ENCODE results near the gene DNAJC21.
"Not testable (repeated sequence)": the region's sequence is repeated elsewhere in the genome, so short reads cannot be mapped to it uniquely, and the experiment has no call there.

Gene DNAJC21

GRCh38 chr5:34923694-34924461 is 5.5 kb upstream of the DNAJC21 start:
- DNase-seq: peak; percentile 37 to 57

- no peak for DNase-seq
Observed at GRCh38 chr5:34924462-34924765, 4.9 kb upstream of the DNAJC21 start.

- DNase-seq: peak in 1 of 2 donors; percentile 9
Observed at GRCh38 chr5:34926318-34926888, 3.0 kb upstream of the DNAJC21 start.

GRCh38 chr5:34927785-34928184 is 1.6 kb upstream of the DNAJC21 start:
- DNase-seq: no peak

- DNase-seq: peak; percentile 41 to 88
Observed at GRCh38 chr5:34928267-34928666, 1.1 kb upstream of the DNAJC21 start.

- peak; percentile 75 to 87 for DNase-seq
Observed at GRCh38 chr5:34929720-34930461, 532 bp downstream of the DNAJC21 start.

GRCh38 chr5:34930462-34930844 is 1.1 kb downstream of the DNAJC21 start:
- no peak for DNase-seq

GRCh38 chr5:34930870-34931269 is 1.5 kb downstream of the DNAJC21 start:
- DNase-seq: no peak

- DNase-seq: no peak
Observed at GRCh38 chr5:34932947-34933346, 3.6 kb downstream of the DNAJC21 start.

- DNase-seq: no peak
Observed at GRCh38 chr5:34941936-34942335, 12.6 kb downstream of the DNAJC21 start.

- DNase-seq: no peak
Observed at GRCh38 chr5:34944044-34944443, 14.7 kb downstream of the DNAJC21 start.

GRCh38 chr5:34944460-34945047 is 15.2 kb downstream of the DNAJC21 start:
- no peak for DNase-seq

- DNase-seq: peak; percentile 44 to 59
Observed at GRCh38 chr5:34957321-34957720, 28.0 kb downstream of the DNAJC21 start.

- peak; percentile 8 to 9 for DNase-seq
Observed at GRCh38 chr5:34957857-34958690, 28.7 kb downstream of the DNAJC21 start.

- DNase-seq: no peak
Observed at GRCh38 chr5:34959323-34959722, 30.0 kb downstream of the DNAJC21 start.

- DNase-seq: no peak
Observed at GRCh38 chr5:34967540-34967939, 38.2 kb downstream of the DNAJC21 start.

GRCh38 chr5:34968258-34968657 is 38.9 kb downstream of the DNAJC21 start:
- DNase-seq: no peak

GRCh38 chr5:34970552-34970951 is 41.2 kb downstream of the DNAJC21 start:
- no peak for DNase-seq

GRCh38 chr5:34971655-34972054 is 42.3 kb downstream of the DNAJC21 start:
- DNase-seq: not testable (repeated sequence)

- no peak for DNase-seq
Observed at GRCh38 chr5:34976347-34976746, 47.0 kb downstream of the DNAJC21 start.

- DNase-seq: no peak
Observed at GRCh38 chr5:34977934-34978613, 48.7 kb downstream of the DNAJC21 start.

- DNase-seq: no peak
Observed at GRCh38 chr5:34978681-34979080, 49.3 kb downstream of the DNAJC21 start.

Measured in inflammatory macrophage treated with lipopolysaccharide for 1 hour (primary cell).